A549 (cell line): Measurements from ENCODE around the gene DLG2.

Experiments
- CTCF ChIP-seq: fragments of >200 bp; sonication (Bioruptor Twin); formaldehyde crosslinking; IDR thresholded peaks from 3 replicates; pipeline ENCODE4 v1.5.1; 2016
- POLR2A ChIP-seq: IDR thresholded peaks from 2 replicates; pipeline ENCODE4 v1.6.1; 2012; ENCODE audit warnings: mild to moderate bottlenecking, low read length
- RNF2 ChIP-seq: fragments of 200-600 bp; sonication (generic); IDR thresholded peaks from 2 replicates; pipeline ENCODE4 v1.6.1; 2016; ENCODE audit warnings: low read depth, mild to moderate bottlenecking, antibody characterized with exemption, moderate library complexity, borderline replicate concordance

- no peak for TF ChIP-seq CTCF
- no peak for TF ChIP-seq RNF2
- TF ChIP-seq POLR2A: no peak
Measured at GRCh38 chr11:85459304-85459703, 167.8 kb downstream of the DLG2 start.
